Measurements from ENCODE around the gene STAT6.
"Not testable (repeated sequence)": the region's sequence is repeated elsewhere in the genome, so short reads cannot be mapped to it uniquely, and the experiment has no call there.

The STAT6 gene

GRCh38 chr12:57086493-57087009 is 24.6 kb downstream of the STAT6 start:
- peak; percentile 51 to 58 for DNase-seq

- DNase-seq, result peak in 1 of 2 donors; percentile 31
These were observed 25.1 kb downstream of the STAT6 start for GRCh38 chr12:57085999-57086492.

GRCh38 chr12:57080855-57081254 is 30.3 kb downstream of the STAT6 start:
- no peak for DNase-seq

- no peak for DNase-seq
These were observed 31.3 kb downstream of the STAT6 start for GRCh38 chr12:57079821-57080220.

- DNase-seq, result peak; percentile 99 to 100
These were observed 32.4 kb downstream of the STAT6 start, which contains the start of gene NEMP1 for GRCh38 chr12:57078519-57079404. NEMP1 (minus strand) TSS chr12:57078791; CDS start chr12:57078745, 46 bp downstream.

GRCh38 chr12:57073566-57074450 is 37.4 kb downstream of the STAT6 start:
- not testable (repeated sequence) for DNase-seq

- no peak for DNase-seq
These were observed 38.5 kb downstream of the STAT6 start for GRCh38 chr12:57072661-57073060.

- DNase-seq, result peak; percentile 79 to 86
These were observed 41.6 kb downstream of the STAT6 start for GRCh38 chr12:57069523-57069922.

- no peak for DNase-seq
These were observed 44.9 kb downstream of the STAT6 start for GRCh38 chr12:57066245-57066644.

- peak; percentile 73 to 89 for DNase-seq
These were observed 47.0 kb downstream of the STAT6 start for GRCh38 chr12:57063991-57064685.

GRCh38 chr12:57058454-57058853 is 52.7 kb downstream of the STAT6 start:
- DNase-seq, result no peak

GRCh38 chr12:57057067-57057751 is 54.0 kb downstream of the STAT6 start:
- DNase-seq, result no peak

GRCh38 chr12:57055824-57056223 is 55.3 kb downstream of the STAT6 start:
- DNase-seq, result peak in 1 of 2 donors; percentile 32

- DNase-seq, result not testable (repeated sequence)
These were observed 57.3 kb downstream of the STAT6 start for GRCh38 chr12:57053901-57054300.

- DNase-seq, result not testable (repeated sequence)
These were observed 58.0 kb downstream of the STAT6 start for GRCh38 chr12:57053146-57053545.

- no peak for DNase-seq
These were observed 60.2 kb downstream of the STAT6 start for GRCh38 chr12:57051011-57051410.

- no peak for DNase-seq
These were observed 61.3 kb downstream of the STAT6 start, which contains the start of gene MYO1A for GRCh38 chr12:57049890-57050289. MYO1A (minus strand) TSS chr12:57050129; CDS start chr12:57048323, 1,806 bp downstream.

GRCh38 chr12:57049119-57049446 is 62.1 kb downstream of the STAT6 start:
- DNase-seq, result no peak

GRCh38 chr12:57048423-57049118 is 62.6 kb downstream of the STAT6 start:
- DNase-seq, result no peak

GRCh38 chr12:57047981-57048380 is 63.2 kb downstream of the STAT6 start:
- no peak for DNase-seq

Data from CD4-positive, alpha-beta T cell treated with Interferon alpha-2 for 1 hour (primary cell).